H1 (cell line): ENCODE results near the gene LTBP1. TPM values are rescaled to one million over a fixed set of nuclear protein-coding genes. Genes with fewer than 3 reads are reported as not detected.

Experiments used
- CTCF ChIA-PET: fragments of 300-600 bp; sonication (Branson Sonifier 250); formaldehyde crosslinking; loops from one replicate; lab custom pipeline; 2021; ENCODE audit not compliant: partially characterized antibody; lab: Charles Lee
- POLR2A ChIA-PET: fragments of 300-600 bp; sonication (Branson Sonifier 250); formaldehyde crosslinking; loops from one replicate; lab custom pipeline; 2021; ENCODE audit warnings: inconsistent platforms; ENCODE audit not compliant: partially characterized antibody; lab: Charles Lee
- DNase-seq, 2 experiments: peaks; one replicate each; pipeline versions ENCODE4 v3.0.0 to v3.0.0-alpha.2; 2010 to 2022; ENCODE audit warnings: low spot score in 2 of 2, low read depth in 1 of 2, mixed read lengths in 1 of 2
- FAIRE-seq: peaks from 2 replicates; lab custom pipeline; 2011; peaks lifted over from hg19 to GRCh38; lab: Jason Lieb, UNC
- H2AFZ ChIP-seq: 2 replicates; pipeline ENCODE4 v1.8.1; 2012; ENCODE audit warnings: low read length, inconsistent platforms
- H2AK5ac ChIP-seq: 2 replicates; pipeline ENCODE4 v1.6.1; 2013; ENCODE audit warnings: low read depth, low read length
- H2BK120ac ChIP-seq: replicated peaks from 2 replicates; pipeline ENCODE3; 2013; ENCODE audit warnings: low read depth, low read length, inconsistent platforms
- H2BK12ac ChIP-seq: 2 replicates; pipeline ENCODE4 v1.6.1; 2013; ENCODE audit warnings: low read depth, low read length
- H2BK15ac ChIP-seq: 2 replicates; pipeline ENCODE4 v1.6.1; 2013; ENCODE audit warnings: low read length
- H2BK20ac ChIP-seq: 2 replicates; pipeline ENCODE4 v1.6.1; 2013; ENCODE audit warnings: low read length
- H2BK5ac ChIP-seq: 2 replicates; pipeline ENCODE4 v1.6.1; 2013; ENCODE audit warnings: low read depth, low read length
- H3K14ac ChIP-seq: 2 replicates; pipeline ENCODE4 v1.6.1; 2013; ENCODE audit warnings: inconsistent platforms; ENCODE audit not compliant: insufficient read length
- H3K18ac ChIP-seq: 2 replicates; pipeline ENCODE4 v1.6.1; 2013; ENCODE audit warnings: low read length; ENCODE audit errors: extremely low read depth
- H3K23ac ChIP-seq: 2 replicates; pipeline ENCODE4 v1.6.1; 2013; ENCODE audit warnings: inconsistent platforms; ENCODE audit not compliant: insufficient read length
- H3K23me2 ChIP-seq: 2 replicates; pipeline ENCODE4 v1.6.1; 2013; ENCODE audit warnings: low read depth, low read length
- H3K27ac ChIP-seq: 2 replicates; pipeline ENCODE4 v1.6.1; 2011; ENCODE audit warnings: low read depth, low read length, inconsistent platforms
- H3K27me3 ChIP-seq, 4 experiments: replicated peaks in 1 of 4; 1 replicate in 1 of 4; 2 replicates in 3 of 4; pipeline versions ENCODE4 v1.6.1 to v1.8.1; 2011 to 2013; ENCODE audit warnings: low read length in 3 of 4, mild to moderate bottlenecking in 3 of 4, inconsistent platforms in 2 of 4, mixed read lengths in 2 of 4, moderate library complexity in 1 of 4; ENCODE audit not compliant: control insufficient read depth in 3 of 4, insufficient read depth in 3 of 4; ENCODE audit errors: extremely low read depth in 1 of 4
- H3K36me3 ChIP-seq, 4 experiments: 2 replicates each; pipeline versions ENCODE4 v1.6.1 to v1.8.1; 2011 to 2013; ENCODE audit warnings: mild to moderate bottlenecking in 4 of 4, low read length in 3 of 4, moderate library complexity in 2 of 4, control low read depth in 1 of 4, inconsistent platforms in 1 of 4; ENCODE audit not compliant: insufficient read depth in 4 of 4, control insufficient read depth in 2 of 4
- H3K4ac ChIP-seq: replicated peaks from 2 replicates; pipeline ENCODE3; 2013; ENCODE audit warnings: low read length, low read depth, mixed read lengths, inconsistent platforms; ENCODE audit not compliant: insufficient read length
- H3K4me1 ChIP-seq, 4 experiments: replicated peaks in 1 of 4; 1 replicate in 1 of 4; 2 replicates in 3 of 4; pipeline versions ENCODE4 v1.6.1 to v1.8.1; 2011 to 2013; ENCODE audit warnings: low read length in 3 of 4, inconsistent platforms in 2 of 4, mixed read lengths in 1 of 4; ENCODE audit not compliant: insufficient read depth in 4 of 4, control insufficient read depth in 3 of 4
- H3K4me2 ChIP-seq, 2 experiments: 2 replicates each; pipeline versions ENCODE4 v1.6.1 to v1.8.1; 2011 to 2013; ENCODE audit warnings: low read depth in 2 of 2, low read length in 2 of 2, control low read depth in 1 of 2, inconsistent platforms in 1 of 2, mild to moderate bottlenecking in 1 of 2; ENCODE audit not compliant: insufficient read depth in 1 of 2
- H3K4me3 ChIP-seq, 4 experiments: fragments of 200-600, 300-600 bp in 1 of 4; sonication (generic), shearing (Covaris generic), sonication (Bioruptor Twin) in 1 of 4; 2 replicates each; pipeline versions ENCODE4 v1.5.1 to v1.8.1; 2011 to 2016; ENCODE audit warnings: low read length in 4 of 4, low read depth in 3 of 4, control low read depth in 2 of 4, inconsistent platforms in 2 of 4, mild to moderate bottlenecking in 2 of 4, mixed read lengths in 1 of 4, moderate library complexity in 1 of 4; ENCODE audit not compliant: insufficient read depth in 2 of 4; ENCODE audit errors: extremely low read depth in 1 of 4
- H3K56ac ChIP-seq: replicated peaks from 2 replicates; pipeline ENCODE3; 2013; ENCODE audit warnings: low read depth, mild to moderate bottlenecking, mixed read lengths, low read length, inconsistent platforms; ENCODE audit not compliant: insufficient read length
- H3K79me1 ChIP-seq: 2 replicates; pipeline ENCODE4 v1.6.1; 2013; ENCODE audit warnings: low read depth, low read length, control low read depth
- H3K79me2 ChIP-seq, 2 experiments: 2 replicates each; pipeline versions ENCODE4 v1.6.1 to v1.8.1; 2012 to 2013; ENCODE audit warnings: low read length in 2 of 2, mild to moderate bottlenecking in 2 of 2, inconsistent platforms in 1 of 2; ENCODE audit not compliant: insufficient read depth in 2 of 2, control insufficient read depth in 1 of 2
- H3K9ac ChIP-seq, 4 experiments: replicated peaks in 1 of 4; 1 replicate in 1 of 4; 2 replicates in 3 of 4; pipeline versions ENCODE4 v1.6.1 to v1.8.1; 2011 to 2013; ENCODE audit warnings: low read depth in 3 of 4, low read length in 3 of 4, control low read depth in 2 of 4, mild to moderate bottlenecking in 2 of 4, moderate library complexity in 2 of 4, inconsistent platforms in 1 of 4; ENCODE audit errors: extremely low read depth in 1 of 4
- H3K9me3 ChIP-seq, 2 experiments: 2 replicates each; pipeline versions ENCODE4 v1.6.1 to v1.8.1; 2012 to 2013; ENCODE audit warnings: mild to moderate bottlenecking in 2 of 2, moderate library complexity in 2 of 2, control low read depth in 1 of 2, inconsistent platforms in 1 of 2, low read depth in 1 of 2, low read length in 1 of 2, mixed read lengths in 1 of 2; ENCODE audit not compliant: insufficient read depth in 2 of 2
- H4K20me1 ChIP-seq, 2 experiments: replicated peaks in 1 of 2; 2 replicates each; pipeline versions ENCODE3 to v1.8.1; 2011 to 2013; ENCODE audit warnings: inconsistent platforms in 2 of 2, low read length in 2 of 2, mild to moderate bottlenecking in 1 of 2; ENCODE audit not compliant: insufficient read depth in 2 of 2, control insufficient read depth in 1 of 2
- H4K5ac ChIP-seq: 2 replicates; pipeline ENCODE4 v1.6.1; 2013; ENCODE audit warnings: low read length, low read depth, mixed read lengths, inconsistent platforms; ENCODE audit not compliant: insufficient read length
- H4K8ac ChIP-seq: 2 replicates; pipeline ENCODE4 v1.8.0; 2013; ENCODE audit warnings: mild to moderate bottlenecking, moderate library complexity, low read length, inconsistent platforms; ENCODE audit not compliant: insufficient read depth; ENCODE audit errors: extremely low read depth
- H4K91ac ChIP-seq: replicated peaks from 2 replicates; pipeline ENCODE3; 2013; ENCODE audit warnings: low read length, mixed read lengths, inconsistent platforms; ENCODE audit not compliant: insufficient read length
- CBX8 ChIP-seq: fragments of 300-800, 300-1000 bp; sonication (generic); IDR thresholded peaks from 2 replicates; pipeline ENCODE4 v1.7.1; 2016; ENCODE audit warnings: low read depth, low read length, borderline replicate concordance
- POU5F1 ChIP-seq: IDR thresholded peaks from 2 replicates; pipeline ENCODE4 v1.6.1; 2011; ENCODE audit warnings: low read depth, mild to moderate bottlenecking, low read length, moderate library complexity
- SP2 ChIP-seq: IDR thresholded peaks from 2 replicates; pipeline ENCODE4 v1.6.1; 2012; ENCODE audit warnings: mild to moderate bottlenecking, low read length, inconsistent platforms
- WGBS, 2 experiments: shearing (Covaris generic) in 1 of 2; methylation state at CpG; one replicate each; pipeline versions ENCODE4 v1.1.6 to v1.1.7; 2013 to 2015; ENCODE audit warnings: low lambda C conversion rate in 2 of 2, mixed read lengths in 2 of 2, inconsistent platforms in 1 of 2, low coverage in 1 of 2, missing lambda C conversion rate in 1 of 2; ENCODE audit not compliant: insufficient replicate concordance in 2 of 2, insufficient coverage in 1 of 2, insufficient read length in 1 of 2; ENCODE audit errors: extremely low coverage in 1 of 2, missing lambda C conversion rate in 1 of 2; 5-methylcytosine and 5-hydroxymethylcytosine counted together
- polyA plus RNA-seq, 7 experiments: library from polyadenylated mRNA; depleted of rRNA in 3 of 7; stranded (reverse) in 5 of 7; unstranded in 2 of 7; fragments of >200 nt in 5 of 7; fragments of 200-250 nt in 2 of 7; gene quantifications; 1 replicate in 5 of 7; 2 replicates in 1 of 7; 4 replicates in 1 of 7; pipeline versions ENCODE4 v1.2.1 to v1.2.3, GENCODE V29; 2011 to 2013; ENCODE audit warnings: missing spikeins in 2 of 7, mixed read lengths in 2 of 7
- total RNA-seq: library from RNA; stranded (reverse); fragmentation: NEBNext Ultra II Directional; extraction: Animal tissue kit (Norgen Biotek cat#: 25700); gene quantifications from 2 replicates; pipeline ENCODE4 v1.2.1, GENCODE V29; 2021

Gene LTBP1
- total and polyA plus RNA-seq, 2 of the 8 experiments (the other 6 are each of a cell fraction or from before 2014, with no cell fraction given), result 15.4 to 24.7 TPM

DNA sequence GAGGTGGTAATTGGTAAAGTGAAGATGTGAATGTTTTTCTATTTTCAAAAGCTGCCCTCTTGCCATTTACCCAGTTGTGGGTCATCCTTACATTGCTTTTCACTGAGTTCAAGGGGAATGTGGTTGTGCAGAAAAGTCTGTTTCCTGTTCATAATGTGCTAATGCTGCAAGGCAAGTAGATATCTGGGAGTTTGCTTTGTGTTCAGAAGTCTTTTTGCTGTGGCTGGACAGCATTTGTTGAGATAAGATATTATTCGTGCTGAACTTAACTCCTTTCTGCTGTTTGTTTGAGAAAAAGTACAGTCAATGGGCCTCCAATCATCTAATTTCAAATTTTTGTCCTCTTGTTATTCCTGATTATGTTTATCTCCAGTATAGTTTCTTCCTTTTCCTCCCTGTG lies 263.2 kb downstream of the LTBP1 start:
- H3K4me2 ChIP-seq, result no peak overlapping the region
- WGBS, 2 experiments, result 89% methylated on average over 1 of the region's 1 CpG; no CpG with 5 or more reads in 1 of the 2 experiments
- DNase-seq, result no peak
- H3K9ac ChIP-seq, result no peak overlapping the region
- H3K9me3 ChIP-seq, result no peaks in the 10 kb centered on the region
- H2BK12ac ChIP-seq, result no peak overlapping the region
- ChIA-PET POLR2A (interaction anchor here (0.6 kb wide), 1 partner anchor 618 kb away, joined by 3 read pairs; no protein-coding TSS in a partner anchor), CTCF (interaction anchor here (0.7 kb wide), 1 partner anchor 1548 kb away, joined by 3 read pairs; no protein-coding TSS in a partner anchor)
- H3K36me3 ChIP-seq, result no peaks in the 10 kb centered on the region
- no peak overlapping the region for H3K4me3 ChIP-seq
- H3K79me1 ChIP-seq, result no peaks in the 10 kb centered on the region
- no peak for TF ChIP-seq CBX8
- no peak for TF ChIP-seq SP2
- no peak for TF ChIP-seq POU5F1
- no peaks in the 10 kb centered on the region for H3K23me2 ChIP-seq
- H2AFZ ChIP-seq, result no peak overlapping the region
- H4K8ac ChIP-seq, result no peak overlapping the region
- H4K5ac ChIP-seq, result no peak overlapping the region
- H3K4ac ChIP-seq, result no peak overlapping the region
- H3K56ac ChIP-seq, result no peak overlapping the region
- no peak overlapping the region for H3K14ac ChIP-seq
- no peak overlapping the region for H4K91ac ChIP-seq
- no peak overlapping the region for H3K23ac ChIP-seq
- no peak overlapping the region for H3K27ac ChIP-seq
- no peak overlapping the region for H2BK120ac ChIP-seq
- no peaks in the 10 kb centered on the region for H3K27me3 ChIP-seq
- no peaks in the 10 kb centered on the region for H3K79me2 ChIP-seq
- FAIRE-seq, result no peak
- no peak overlapping the region for H2BK5ac ChIP-seq
- no peaks in the 10 kb centered on the region for H4K20me1 ChIP-seq
- no peak overlapping the region for H2BK15ac ChIP-seq
- no peak overlapping the region for H2AK5ac ChIP-seq
- no peak overlapping the region for H2BK20ac ChIP-seq
- H3K4me1 ChIP-seq, result peaks cover 0 to 2% (median 0%) of the 10 kb centered on the region in 4 experiments; a peak in 2 of 7 replicates
- H3K18ac ChIP-seq, result no peak overlapping the region
